ENCODE results near the gene VMO1. TPM values are rescaled to one million over a fixed set of nuclear protein-coding genes. Genes with fewer than 3 reads are reported as not detected.
A peak's percentile ranks its signal among the peaks of the same experiment; 100 is the strongest.

The VMO1 gene
- total RNA-seq, 4 donors from 2014 or later = 1.3 to 2.2 TPM; not detected in 2

DNA sequence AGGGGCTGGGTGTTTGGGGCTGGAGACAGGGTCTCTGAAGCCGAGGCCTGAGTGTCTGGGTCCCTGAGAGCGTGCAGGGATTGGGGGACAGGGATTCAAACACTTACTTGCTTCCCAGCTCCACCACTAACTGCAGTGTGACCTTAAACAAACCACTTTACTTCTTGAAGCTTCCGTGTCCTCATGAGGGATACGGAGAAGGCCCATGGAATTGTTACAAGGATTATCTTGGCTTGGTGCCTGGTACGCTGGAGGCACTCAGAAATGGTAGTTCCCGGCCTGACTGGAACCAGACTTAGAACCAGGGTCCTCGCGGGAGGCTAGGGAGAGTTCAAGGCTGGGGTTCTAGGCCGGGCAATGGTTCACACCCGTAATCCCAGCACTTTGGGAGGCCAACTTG lies 43.5 kb downstream of the VMO1 start:
- Histone ChIP-seq H3K27ac (no peak overlapping the region), H3K4me3 (no peak overlapping the region), H3K27me3 (peaks cover 0 to 7% of the 10 kb centered on the region in 2 donors), H3K36me3 (no peaks in the 10 kb centered on the region), H3K4me1 (no peaks in the 10 kb centered on the region), H3K9me3 (no peaks in the 10 kb centered on the region)
- intact Hi-C loops (cut with DNase I; ENCODE audit: low total_unique reads) = no loop called here
- no peak for TF ChIP-seq POLR2A (IDR thresholded peaks at IDR 0.05)
- TF ChIP-seq, protein P1, sequence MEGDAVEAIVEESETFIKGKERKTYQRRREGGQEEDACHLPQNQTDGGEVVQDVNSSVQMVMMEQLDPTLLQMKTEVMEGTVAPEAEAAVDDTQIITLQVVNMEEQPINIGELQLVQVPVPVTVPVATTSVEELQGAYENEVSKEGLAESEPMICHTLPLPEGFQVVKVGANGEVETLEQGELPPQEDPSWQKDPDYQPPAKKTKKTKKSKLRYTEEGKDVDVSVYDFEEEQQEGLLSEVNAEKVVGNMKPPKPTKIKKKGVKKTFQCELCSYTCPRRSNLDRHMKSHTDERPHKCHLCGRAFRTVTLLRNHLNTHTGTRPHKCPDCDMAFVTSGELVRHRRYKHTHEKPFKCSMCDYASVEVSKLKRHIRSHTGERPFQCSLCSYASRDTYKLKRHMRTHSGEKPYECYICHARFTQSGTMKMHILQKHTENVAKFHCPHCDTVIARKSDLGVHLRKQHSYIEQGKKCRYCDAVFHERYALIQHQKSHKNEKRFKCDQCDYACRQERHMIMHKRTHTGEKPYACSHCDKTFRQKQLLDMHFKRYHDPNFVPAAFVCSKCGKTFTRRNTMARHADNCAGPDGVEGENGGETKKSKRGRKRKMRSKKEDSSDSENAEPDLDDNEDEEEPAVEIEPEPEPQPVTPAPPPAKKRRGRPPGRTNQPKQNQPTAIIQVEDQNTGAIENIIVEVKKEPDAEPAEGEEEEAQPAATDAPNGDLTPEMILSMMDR (IDR thresholded peaks at IDR 0.05) = no peak
- no peak for DNase-seq

DNA sequence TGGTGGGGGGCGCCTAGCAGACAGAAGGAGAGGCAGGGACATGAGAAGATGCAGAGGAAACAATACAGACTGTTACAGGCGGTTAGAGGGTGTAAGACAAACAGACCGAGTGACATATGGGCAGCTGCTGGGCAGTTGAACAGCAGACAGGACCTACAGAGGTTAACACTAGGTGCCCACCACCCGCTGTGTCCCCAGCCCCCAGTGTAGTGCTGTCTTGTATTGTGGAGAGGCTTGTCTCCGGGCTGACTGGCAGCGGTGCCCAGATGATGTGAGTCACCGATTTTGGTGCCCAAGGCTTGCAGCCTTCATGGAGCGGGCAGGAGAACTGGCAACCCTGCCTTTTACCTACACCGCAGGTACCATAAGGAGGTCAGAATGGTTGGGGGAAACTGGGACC lies 44.0 kb downstream of the VMO1 start:
- intact Hi-C loops (cut with DNase I; ENCODE audit: low total_unique reads) = no loop called here
- Histone ChIP-seq H3K27ac (no peak overlapping the region), H3K4me3 (no peak overlapping the region)

DNA sequence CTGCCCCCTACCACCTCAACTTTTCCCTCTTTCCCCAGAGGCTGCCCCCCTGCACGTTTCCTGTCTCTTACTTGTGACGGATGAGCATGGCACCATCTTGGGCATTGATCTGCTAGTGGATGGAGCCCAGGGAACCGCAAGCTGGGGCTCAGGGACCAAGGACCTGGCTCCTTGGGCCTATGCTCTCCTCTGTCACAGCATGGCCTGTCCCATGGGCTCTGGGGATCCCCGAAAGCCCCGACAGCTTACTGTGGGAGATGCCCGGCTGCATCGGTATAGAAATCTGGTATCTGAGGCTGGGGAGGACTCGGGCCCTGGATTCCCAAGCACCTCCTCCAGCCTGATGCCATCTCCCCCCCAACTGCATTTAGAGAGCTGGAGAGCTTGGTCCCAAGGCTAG lies 44.6 kb downstream of the VMO1 start:
- intact Hi-C loops (cut with DNase I; ENCODE audit: low total_unique reads) = no loop called here
- TF ChIP-seq, protein P1 (IDR thresholded peaks at IDR 0.05) = no peak
- TF ChIP-seq POLR2A (IDR thresholded peaks at IDR 0.05) = no peak
- H3K4me1 ChIP-seq = no peaks in the 10 kb centered on the region
- no peak overlapping the region for H3K27ac ChIP-seq
- peaks cover 0 to 7% of the 10 kb centered on the region in 2 donors for H3K27me3 ChIP-seq
- H3K9me3 ChIP-seq = no peaks in the 10 kb centered on the region
- no peak for DNase-seq
- no peak overlapping the region for H3K4me3 ChIP-seq
- no peaks in the 10 kb centered on the region for H3K36me3 ChIP-seq

More for the DNA sequence above, 44.0 kb downstream of the VMO1 start:
- Histone ChIP-seq H3K9me3 (no peaks in the 10 kb centered on the region), H3K27me3 (peaks cover 0 to 7% of the 10 kb centered on the region in 2 donors), H3K36me3 (no peaks in the 10 kb centered on the region), H3K4me1 (no peaks in the 10 kb centered on the region)
- TF ChIP-seq POLR2A (IDR thresholded peaks at IDR 0.05) = no peak
- TF ChIP-seq, protein P1 (IDR thresholded peaks at IDR 0.05) = no peak
- no peak for DNase-seq

DNA sequence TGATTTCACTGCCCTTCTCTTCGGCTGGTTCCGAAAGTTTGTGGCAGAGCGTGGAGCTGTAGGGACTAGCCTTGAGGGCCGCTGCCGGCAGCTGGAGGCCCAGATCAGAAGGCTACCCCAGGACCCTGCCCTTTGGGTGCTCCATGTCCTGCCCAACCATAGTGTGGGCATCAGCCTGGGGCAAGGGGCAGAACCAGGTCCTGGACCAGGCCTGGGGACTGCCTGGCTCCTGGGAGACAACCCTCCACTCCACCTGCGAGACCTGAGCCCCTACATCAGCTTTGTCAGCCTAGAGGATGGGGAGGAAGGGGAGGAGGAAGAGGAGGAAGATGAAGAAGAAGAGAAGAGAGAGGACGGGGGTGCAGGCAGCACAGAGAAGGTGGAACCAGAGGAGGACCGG lies 45.6 kb downstream of the VMO1 start:
- peaks cover 0 to 7% of the 10 kb centered on the region in 2 donors for H3K27me3 ChIP-seq
- no peak overlapping the region for H3K4me3 ChIP-seq
- H3K4me1 ChIP-seq = no peaks in the 10 kb centered on the region
- intact Hi-C loops (cut with DNase I; ENCODE audit: low total_unique reads) = no loop called here
- no peaks in the 10 kb centered on the region for H3K9me3 ChIP-seq
- no peaks in the 10 kb centered on the region for H3K36me3 ChIP-seq
- DNase-seq = no peak
- no peak overlapping the region for H3K27ac ChIP-seq
- no peak for TF ChIP-seq POLR2A (IDR thresholded peaks at IDR 0.05)
- TF ChIP-seq, protein P1 (IDR thresholded peaks at IDR 0.05) = no peak

DNA sequence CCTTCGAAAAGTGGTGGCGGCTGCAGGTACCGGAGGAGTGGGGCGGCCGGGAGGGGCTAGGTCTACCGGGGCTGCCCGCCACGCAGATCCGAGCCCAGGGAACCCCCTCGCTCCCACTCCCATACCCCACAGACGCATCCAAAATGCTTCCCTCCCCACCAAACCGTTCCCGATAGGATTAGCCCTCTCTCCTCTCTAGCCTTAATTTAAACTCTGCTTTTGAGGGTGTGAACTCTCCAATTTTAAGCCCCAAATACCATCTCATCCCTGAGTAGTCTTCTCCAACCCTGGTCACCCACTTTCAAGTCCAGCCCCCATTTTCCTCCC lies 46.2 kb downstream of the VMO1 start:
- no peaks in the 10 kb centered on the region for H3K36me3 ChIP-seq
- DNase-seq = no peak
- no peak for TF ChIP-seq POLR2A (IDR thresholded peaks at IDR 0.05)
- TF ChIP-seq, protein P1 (IDR thresholded peaks at IDR 0.05) = no peak
- peak overlapping the region in 1 of 2 donors; percentile 29 for H3K27ac ChIP-seq
- no peaks in the 10 kb centered on the region for H3K9me3 ChIP-seq
- H3K27me3 ChIP-seq = peaks cover 0 to 6% of the 10 kb centered on the region in 2 donors
- intact Hi-C loops (cut with DNase I; ENCODE audit: low total_unique reads) = no loop called here
- H3K4me3 ChIP-seq = peak overlapping the region; percentile 55 to 79
- no peaks in the 10 kb centered on the region for H3K4me1 ChIP-seq
